Central memory CD8-positive, alpha-beta T cell (primary cell): Measurements from ENCODE around the gene TMTC1.

Experiments
- ATAC-seq: fragments of 150-1000 bp; cut with Tn5 transposase; replicated peaks from 2 replicates; pipeline ENCODE4 v1.10.0; 2022; ENCODE audit warnings: mild to moderate bottlenecking, moderate FRiP score, moderate number of reproducible peaks; ENCODE audit not compliant: poor library complexity, severe bottlenecking; ENCODE audit errors: extremely low read depth
- DNase-seq, 2 donors: peaks; one replicate each; pipeline ENCODE4 v3.0.0; 2021; ENCODE audit warnings: low spot score in 2 of 2
- H3K27ac Mint-ChIP-seq: one replicate; pipeline ENCODE4 v1.8.0; 2022; ENCODE audit warnings: low read depth, mild to moderate bottlenecking, moderate library complexity, mixed read lengths
- H3K27me3 Mint-ChIP-seq: one replicate; pipeline ENCODE4 v1.8.0; 2022; ENCODE audit warnings: mixed read lengths
- H3K36me3 Mint-ChIP-seq: one replicate; pipeline ENCODE4 v1.8.0; 2022; ENCODE audit warnings: mild to moderate bottlenecking, moderate library complexity, mixed read lengths; ENCODE audit not compliant: insufficient read depth
- H3K4me1 Mint-ChIP-seq: one replicate; pipeline ENCODE4 v1.8.0; 2022; ENCODE audit warnings: mixed read lengths
- H3K4me3 Mint-ChIP-seq: one replicate; pipeline ENCODE4 v1.8.0; 2022; ENCODE audit warnings: mild to moderate bottlenecking, moderate library complexity, mixed read lengths
- H3K9me3 Mint-ChIP-seq: one replicate; pipeline ENCODE4 v1.8.0; 2022; ENCODE audit warnings: mixed read lengths

The TMTC1 gene

DNA sequence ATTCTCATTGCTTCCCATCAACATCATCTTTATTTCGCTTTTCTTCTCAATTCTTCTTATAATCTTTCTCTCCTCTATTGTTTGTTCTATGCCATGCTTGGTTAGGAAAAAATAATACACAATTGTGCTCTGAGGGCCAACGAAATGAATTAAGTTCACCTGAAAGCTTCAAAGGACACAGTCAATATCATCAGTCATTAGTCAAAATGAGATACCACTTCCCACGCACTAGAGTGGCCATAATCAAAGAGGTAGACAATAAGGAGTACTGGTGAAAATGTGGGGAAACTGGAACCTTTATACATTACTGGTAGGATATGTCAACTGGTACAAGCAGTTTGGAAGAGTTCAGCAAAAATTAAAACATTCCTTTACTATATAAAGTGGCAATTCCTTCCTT lies 91.5 kb downstream of the TMTC1 start:
- Mint-ChIP-seq H3K27ac (no peak overlapping the region), H3K4me1 (no peaks in the 10 kb centered on the region), H3K9me3 (peaks cover 5% of the 10 kb centered on the region), H3K36me3 (peaks cover 2% of the 10 kb centered on the region), H3K4me3 (no peak overlapping the region), H3K27me3 (peaks cover 6% of the 10 kb centered on the region)
- no peak for DNase-seq
- ATAC-seq: no peak

DNA sequence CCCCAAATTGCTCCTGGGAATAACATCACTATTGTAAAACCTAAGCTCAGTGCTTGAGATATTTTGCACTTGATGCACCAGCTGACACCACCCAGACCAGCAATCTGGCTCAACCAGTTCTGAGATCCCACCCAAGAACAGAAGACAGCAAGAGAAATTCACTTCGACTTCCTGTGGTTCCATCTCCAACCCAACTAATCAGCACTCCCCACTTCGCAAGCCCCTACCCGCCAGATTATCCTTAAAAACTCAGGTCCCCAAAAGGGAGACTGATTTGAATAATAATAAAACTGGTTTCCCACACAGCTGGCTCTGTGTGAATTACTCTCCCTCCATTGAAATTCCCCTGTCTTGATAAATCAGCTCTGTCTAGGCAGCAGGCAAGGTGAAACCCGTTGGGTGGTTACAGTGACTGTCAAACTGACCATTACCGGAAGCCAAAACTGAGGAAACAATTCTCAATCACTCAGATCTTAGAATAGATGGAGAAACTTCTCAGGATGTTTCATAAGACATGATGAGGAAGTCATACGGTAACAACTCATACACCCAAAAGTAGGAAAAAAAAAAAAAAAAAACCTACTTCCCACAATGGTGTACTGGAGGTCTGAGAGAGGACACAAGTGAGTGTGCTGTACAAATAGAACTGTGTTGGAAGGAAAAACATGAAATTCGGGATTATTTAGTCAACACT lies 92.4 kb downstream of the TMTC1 start:
- Mint-ChIP-seq H3K36me3 (peaks cover 2% of the 10 kb centered on the region), H3K4me3 (no peak overlapping the region), H3K27me3 (peaks cover 6% of the 10 kb centered on the region), H3K9me3 (peaks cover 5% of the 10 kb centered on the region), H3K27ac (no peak overlapping the region), H3K4me1 (no peaks in the 10 kb centered on the region)
- DNase-seq (no peak), ATAC-seq (no peak)

DNA sequence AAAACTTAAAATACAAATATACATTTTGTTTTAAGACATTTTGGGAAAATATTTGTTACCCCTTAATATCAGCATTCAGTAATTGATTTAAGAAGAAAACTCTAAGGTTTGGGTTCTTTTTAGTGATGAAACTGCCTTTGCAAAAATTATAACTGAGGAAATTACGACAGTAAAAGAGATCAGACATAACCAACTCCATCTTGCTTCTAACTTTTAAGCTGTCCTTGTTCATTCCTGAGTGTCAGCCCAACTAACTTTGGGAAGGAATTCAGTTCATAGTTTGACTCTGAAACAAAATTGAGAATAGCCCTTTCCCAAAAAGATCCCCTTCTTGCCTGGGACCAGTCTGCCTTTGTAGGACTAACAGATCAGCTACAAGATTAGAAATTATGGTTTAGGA lies 93.0 kb downstream of the TMTC1 start:
- DNase-seq (no peak), ATAC-seq (no peak)
- no peak overlapping the region for H3K27ac Mint-ChIP-seq
- no peak overlapping the region for H3K4me3 Mint-ChIP-seq
- peaks cover 5% of the 10 kb centered on the region for H3K9me3 Mint-ChIP-seq
- H3K4me1 Mint-ChIP-seq: no peaks in the 10 kb centered on the region
- H3K36me3 Mint-ChIP-seq: peaks cover 2% of the 10 kb centered on the region
- H3K27me3 Mint-ChIP-seq: peaks cover 6% of the 10 kb centered on the region

DNA sequence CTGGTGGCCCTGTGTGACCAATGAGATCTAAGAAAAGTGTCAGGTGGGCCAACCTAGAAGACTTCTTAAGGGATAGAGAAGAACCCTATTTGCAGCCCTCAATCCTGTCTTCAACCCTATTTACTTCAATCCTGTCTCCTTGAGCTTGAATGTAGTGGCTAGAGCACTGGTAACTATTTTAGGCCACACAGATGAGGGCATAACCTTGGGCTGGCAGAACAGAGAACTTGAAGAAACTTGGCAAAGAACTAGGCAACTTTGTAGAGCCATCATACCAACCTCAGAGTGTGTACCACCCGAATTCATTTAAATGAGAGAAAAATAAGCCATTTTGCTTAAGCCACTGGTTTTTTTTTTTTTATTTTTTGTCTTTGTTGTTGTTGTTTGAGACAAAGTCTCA lies 94.8 kb downstream of the TMTC1 start:
- H3K9me3 Mint-ChIP-seq: peaks cover 5% of the 10 kb centered on the region
- DNase-seq: no peak
- H3K4me1 Mint-ChIP-seq: no peaks in the 10 kb centered on the region
- H3K4me3 Mint-ChIP-seq: no peak overlapping the region
- no peaks in the 10 kb centered on the region for H3K36me3 Mint-ChIP-seq
- H3K27ac Mint-ChIP-seq: no peak overlapping the region
- ATAC-seq: no peak
- H3K27me3 Mint-ChIP-seq: peaks cover 6% of the 10 kb centered on the region

DNA sequence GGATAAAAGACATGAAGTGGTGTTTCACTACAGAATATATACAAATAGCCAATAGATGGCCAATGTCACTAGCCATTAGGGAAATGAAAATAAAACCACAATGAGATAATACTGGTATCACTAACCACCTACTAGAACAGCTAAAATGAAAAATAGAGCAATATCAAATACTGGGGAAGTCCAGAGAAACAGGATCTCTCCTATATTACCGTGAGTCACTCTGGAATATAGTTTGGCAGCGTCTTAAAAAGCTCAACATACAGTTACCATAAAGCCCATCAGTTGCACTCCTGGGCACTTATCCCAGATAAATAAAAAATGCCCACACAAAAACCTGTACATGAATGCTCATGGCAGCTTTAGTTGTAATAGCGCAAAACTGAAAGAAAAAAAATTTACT lies 101.7 kb downstream of the TMTC1 start:
- H3K36me3 Mint-ChIP-seq: no peaks in the 10 kb centered on the region
- no peak for ATAC-seq
- no peaks in the 10 kb centered on the region for H3K4me1 Mint-ChIP-seq
- DNase-seq: no peak
- peaks cover 3% of the 10 kb centered on the region for H3K27me3 Mint-ChIP-seq
- no peaks in the 10 kb centered on the region for H3K9me3 Mint-ChIP-seq
- no peak overlapping the region for H3K27ac Mint-ChIP-seq
- H3K4me3 Mint-ChIP-seq: no peak overlapping the region

DNA sequence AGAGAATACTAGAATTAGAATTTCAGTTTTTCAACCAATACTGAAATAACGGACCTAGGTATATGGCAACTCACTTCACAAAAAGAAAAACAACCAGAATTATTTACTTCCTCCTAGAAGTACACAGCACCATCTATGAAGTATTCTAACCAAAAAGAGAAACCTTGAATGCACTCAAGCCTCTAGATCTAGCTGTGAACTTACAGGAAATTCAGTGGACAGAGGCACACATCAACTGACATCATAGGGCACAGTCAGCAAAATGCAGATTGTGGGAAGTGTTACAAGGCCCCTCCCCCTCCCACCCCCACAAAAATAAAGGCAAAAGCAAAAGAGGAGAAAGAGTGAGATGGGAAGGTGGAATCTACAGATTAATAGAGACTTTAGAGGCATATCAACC lies 102.4 kb downstream of the TMTC1 start:
- Mint-ChIP-seq H3K4me3 (no peak overlapping the region), H3K27ac (no peak overlapping the region), H3K27me3 (peaks cover 10% of the 10 kb centered on the region), H3K4me1 (no peaks in the 10 kb centered on the region), H3K9me3 (no peaks in the 10 kb centered on the region), H3K36me3 (no peaks in the 10 kb centered on the region)
- DNase-seq: no peak
- ATAC-seq: no peak

DNA sequence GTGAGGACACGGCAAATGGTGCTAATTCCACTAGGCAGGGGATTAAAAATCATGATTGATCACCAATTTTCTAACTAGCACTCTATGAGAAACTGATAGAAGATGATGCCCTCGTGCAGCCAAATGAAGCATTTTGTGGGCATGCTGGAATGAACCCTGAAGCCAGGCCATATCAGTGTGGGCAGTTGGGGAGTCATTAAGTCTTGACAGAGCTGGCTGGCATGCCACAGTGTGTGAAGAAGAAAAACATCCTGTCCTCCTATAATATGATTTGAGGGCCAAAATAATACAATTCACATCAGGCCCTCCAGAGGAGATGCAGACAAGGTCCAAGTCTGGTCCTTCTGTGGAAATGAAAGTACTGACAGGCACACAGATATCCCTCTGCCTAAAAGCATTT lies 107.1 kb downstream of the TMTC1 start:
- ATAC-seq (no peak), DNase-seq (no peak)
- no peak overlapping the region for H3K4me3 Mint-ChIP-seq
- no peaks in the 10 kb centered on the region for H3K36me3 Mint-ChIP-seq
- peaks cover 12% of the 10 kb centered on the region for H3K27me3 Mint-ChIP-seq
- H3K27ac Mint-ChIP-seq: no peak overlapping the region
- H3K4me1 Mint-ChIP-seq: no peaks in the 10 kb centered on the region
- H3K9me3 Mint-ChIP-seq: no peaks in the 10 kb centered on the region

DNA sequence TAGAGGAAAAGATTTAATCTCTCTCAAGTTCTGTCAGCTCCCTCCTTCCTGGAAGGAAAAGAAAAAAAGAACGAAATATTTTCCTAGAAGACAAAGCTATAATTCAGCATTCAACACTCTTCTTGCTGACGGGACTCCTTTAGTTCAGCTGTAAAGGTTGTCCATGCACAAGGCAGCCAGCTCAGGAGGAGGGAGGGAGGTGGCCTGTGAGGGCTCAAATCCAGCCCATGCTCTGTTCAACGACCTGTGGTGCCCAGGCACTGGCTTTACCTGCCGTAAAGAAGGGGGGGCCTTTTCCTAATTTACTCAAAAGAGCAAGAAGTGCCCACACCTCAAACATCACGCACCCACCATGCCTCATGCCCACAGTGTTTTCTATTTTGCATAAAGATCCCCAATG lies 109.3 kb downstream of the TMTC1 start:
- no peak for ATAC-seq
- no peak for DNase-seq
- no peaks in the 10 kb centered on the region for H3K36me3 Mint-ChIP-seq
- no peak overlapping the region for H3K27ac Mint-ChIP-seq
- H3K4me3 Mint-ChIP-seq: no peak overlapping the region
- H3K9me3 Mint-ChIP-seq: no peaks in the 10 kb centered on the region
- no peaks in the 10 kb centered on the region for H3K4me1 Mint-ChIP-seq
- peaks cover 12% of the 10 kb centered on the region for H3K27me3 Mint-ChIP-seq

DNA sequence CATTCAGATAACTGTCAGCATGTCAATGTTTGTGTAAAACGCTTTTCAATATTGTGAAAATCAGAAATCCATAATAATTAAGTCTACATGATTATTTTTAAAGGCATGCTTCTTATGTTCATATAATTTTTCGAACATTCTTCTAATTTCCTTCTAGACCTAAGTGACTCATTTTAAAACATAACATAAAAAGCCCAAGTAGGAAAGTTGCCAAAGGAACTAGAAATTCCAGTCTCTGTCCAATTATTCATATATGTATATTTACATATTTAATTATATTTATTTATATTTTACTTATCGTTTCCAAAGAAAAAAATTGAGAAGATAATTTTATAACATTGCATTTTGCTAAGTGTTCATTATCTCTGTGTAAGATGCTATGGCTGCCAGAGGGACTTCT lies 110.4 kb downstream of the TMTC1 start:
- peaks cover 12% of the 10 kb centered on the region for H3K27me3 Mint-ChIP-seq
- ATAC-seq (no peak), DNase-seq (no peak)
- no peaks in the 10 kb centered on the region for H3K36me3 Mint-ChIP-seq
- no peaks in the 10 kb centered on the region for H3K4me1 Mint-ChIP-seq
- H3K4me3 Mint-ChIP-seq: no peak overlapping the region
- H3K9me3 Mint-ChIP-seq: no peaks in the 10 kb centered on the region
- no peak overlapping the region for H3K27ac Mint-ChIP-seq

DNA sequence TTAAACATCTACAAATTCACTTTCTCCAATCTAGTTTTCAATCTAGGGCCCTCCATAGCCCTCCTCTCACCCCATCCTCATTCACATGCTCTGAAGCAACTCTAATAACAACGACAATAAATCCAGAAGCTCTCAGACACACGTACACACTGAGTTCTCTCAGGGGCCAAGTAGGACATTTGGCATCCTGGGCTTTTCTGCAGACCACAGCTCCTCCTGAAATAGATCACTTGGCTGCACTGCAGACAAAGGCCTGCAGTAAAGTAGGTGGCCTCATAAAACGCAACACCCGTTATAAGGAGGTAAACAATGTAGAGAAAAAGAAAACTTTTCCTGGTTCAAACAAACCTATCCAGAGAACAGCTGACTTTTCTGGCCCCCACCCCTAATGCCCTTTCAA lies 111.2 kb downstream of the TMTC1 start:
- Mint-ChIP-seq H3K27me3 (peaks cover 12% of the 10 kb centered on the region), H3K4me1 (no peaks in the 10 kb centered on the region), H3K36me3 (no peaks in the 10 kb centered on the region), H3K27ac (no peak overlapping the region), H3K4me3 (no peak overlapping the region), H3K9me3 (no peaks in the 10 kb centered on the region)
- ATAC-seq (no peak), DNase-seq (no peak)

DNA sequence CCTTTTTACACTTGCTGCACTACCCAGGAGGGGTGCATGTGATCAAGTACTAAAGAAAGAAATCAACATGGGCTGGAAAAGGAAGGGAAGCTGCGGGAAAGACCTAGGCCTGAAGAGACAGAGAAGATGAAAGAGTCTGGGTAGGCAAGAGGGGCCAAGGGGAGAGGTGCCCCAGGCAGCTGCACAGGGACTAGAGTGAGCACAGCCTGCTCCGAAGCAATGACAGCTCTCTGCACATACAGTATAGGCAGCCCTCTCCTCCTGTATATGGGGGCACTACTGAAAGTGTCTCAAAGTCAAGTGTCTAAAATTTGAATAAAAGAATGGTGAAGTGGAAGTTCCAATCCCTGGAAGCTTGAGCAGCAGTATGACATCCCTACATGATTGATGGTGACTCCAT lies 112.0 kb downstream of the TMTC1 start:
- peaks cover 5% of the 10 kb centered on the region for H3K27me3 Mint-ChIP-seq

DNA sequence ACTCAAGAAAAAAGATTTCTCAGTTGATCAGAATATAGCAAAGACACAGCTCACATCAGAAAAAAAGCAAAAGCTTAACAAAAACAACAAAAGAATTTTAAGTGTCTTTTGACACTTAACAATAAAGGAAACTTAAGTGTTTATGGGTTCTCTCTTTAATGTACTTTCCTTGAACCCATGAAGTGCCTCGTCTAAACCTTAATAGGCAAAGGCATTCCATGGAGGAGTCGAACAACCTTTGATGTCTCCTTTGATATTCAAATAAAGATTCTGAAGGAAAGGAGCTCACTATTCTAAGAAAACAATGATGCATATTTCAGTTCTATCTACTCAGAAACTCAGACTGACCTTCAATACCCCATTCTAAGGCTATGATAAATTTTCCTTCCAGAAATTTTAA lies 116.7 kb downstream of the TMTC1 start:
- Mint-ChIP-seq H3K9me3 (no peaks in the 10 kb centered on the region), H3K27ac (no peak overlapping the region), H3K36me3 (no peaks in the 10 kb centered on the region), H3K4me3 (no peak overlapping the region), H3K4me1 (no peaks in the 10 kb centered on the region), H3K27me3 (no peaks in the 10 kb centered on the region)
- DNase-seq (no peak), ATAC-seq (no peak)

More for the DNA sequence above, 112.0 kb downstream of the TMTC1 start:
- DNase-seq: no peak
- Mint-ChIP-seq H3K9me3 (no peaks in the 10 kb centered on the region), H3K36me3 (no peaks in the 10 kb centered on the region), H3K4me3 (no peak overlapping the region), H3K27ac (no peak overlapping the region), H3K4me1 (no peaks in the 10 kb centered on the region)
- ATAC-seq: no peak

DNA sequence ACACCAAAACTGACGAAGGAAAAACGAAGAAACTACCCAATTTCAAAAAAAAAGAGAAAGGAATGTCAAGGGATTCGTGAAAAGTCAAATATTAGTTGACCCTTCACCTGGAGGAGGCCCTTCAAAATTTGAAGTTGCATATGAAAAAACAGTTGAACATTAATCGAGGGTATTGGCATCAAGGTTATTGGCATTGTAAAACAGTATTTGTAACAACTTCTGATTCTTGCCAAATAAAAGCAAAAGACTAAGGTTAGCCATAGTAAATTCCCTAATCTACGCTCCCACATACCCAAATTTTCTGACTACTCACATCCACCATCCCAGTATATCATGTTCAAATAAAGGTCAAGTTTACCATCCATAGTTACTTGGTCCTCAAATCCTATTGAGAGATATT lies 118.6 kb downstream of the TMTC1 start:
- no peak for DNase-seq
- no peaks in the 10 kb centered on the region for H3K36me3 Mint-ChIP-seq
- H3K27ac Mint-ChIP-seq: no peak overlapping the region
- H3K27me3 Mint-ChIP-seq: no peaks in the 10 kb centered on the region
- H3K9me3 Mint-ChIP-seq: no peaks in the 10 kb centered on the region
- no peaks in the 10 kb centered on the region for H3K4me1 Mint-ChIP-seq
- H3K4me3 Mint-ChIP-seq: no peak overlapping the region
- no peak for ATAC-seq
